Thyroid gland (tissue), 4 donors: Measurements from ENCODE around the gene ASPM. TPM values are rescaled to one million over a fixed set of nuclear protein-coding genes. Genes with fewer than 3 reads are reported as not detected.

Experiments used
- DNase-seq, 2 donors: peaks; one replicate each; pipeline ENCODE4 v3.0.0-alpha.2; 2019
- H3K27ac ChIP-seq, 3 donors: fragments of 200-600 bp; sonication (generic); 1 replicate in 2 of 3; 2 replicates in 1 of 3; pipeline ENCODE4 v1.5.1; 2016 to 2019; ENCODE audit warnings: mild to moderate bottlenecking in 1 of 3, moderate library complexity in 1 of 3
- H3K27me3 ChIP-seq: fragments of 200-600 bp; sonication (generic); one replicate; pipeline ENCODE4 v1.5.1; 2019
- H3K36me3 ChIP-seq, 2 donors: fragments of 200-600 bp; sonication (generic); one replicate each; pipeline ENCODE4 v1.5.1; 2016 to 2019
- H3K4me1 ChIP-seq, 2 donors: fragments of 200-600 bp; sonication (generic); one replicate each; pipeline ENCODE4 v1.5.1; 2017 to 2019
- H3K4me3 ChIP-seq, 3 donors: fragments of 200-600 bp; sonication (generic); replicated peaks in 1 of 3; 1 replicate in 2 of 3; 2 replicates in 1 of 3; pipeline ENCODE4 v1.5.1; 2016; ENCODE audit warnings: mild to moderate bottlenecking in 1 of 3
- H3K9me3 ChIP-seq: fragments of 200-600 bp; sonication (generic); one replicate; pipeline ENCODE4 v1.5.1; 2017
- CTCF ChIP-seq, 6 experiments: fragments of 200-600 bp in 3 of 6; fragments of 450-650 bp in 3 of 6; sonication (generic) in 3 of 6; IDR thresholded peaks; one replicate each; pipeline ENCODE4 v1.5.1; 2016 to 2019; ENCODE audit warnings: antibody characterized with exemption in 6 of 6, mild to moderate bottlenecking in 2 of 6, inconsistent platforms in 1 of 6, moderate library complexity in 1 of 6
- POLR2A ChIP-seq, 2 donors: fragments of 450-650 bp; IDR thresholded peaks; one replicate each; pipeline ENCODE4 v1.6.1; 2017; ENCODE audit warnings: antibody characterized with exemption in 2 of 2, mild to moderate bottlenecking in 2 of 2, moderate library complexity in 1 of 2
- WGBS, 2 donors: methylation state at CpG; one replicate each; pipeline ENCODE4 v1.1.5; 2017; 5-methylcytosine and 5-hydroxymethylcytosine counted together
- intact Hi-C: fragments of 100-400 bp; cut with DNase I; formaldehyde crosslinking; loops from one replicate; pipeline ENCODE4 v1.15.1; 2023
- total RNA-seq, 4 donors: library from RNA; depleted of rRNA; stranded (reverse); fragments of >200 nt; gene quantifications; one replicate each; pipeline ENCODE4 v1.2.3, GENCODE V29; 2016

ASPM gene
- total RNA-seq, 4 donors from 2014 or later: 0.15 to 1.2 (median 0.38) TPM

DNA sequence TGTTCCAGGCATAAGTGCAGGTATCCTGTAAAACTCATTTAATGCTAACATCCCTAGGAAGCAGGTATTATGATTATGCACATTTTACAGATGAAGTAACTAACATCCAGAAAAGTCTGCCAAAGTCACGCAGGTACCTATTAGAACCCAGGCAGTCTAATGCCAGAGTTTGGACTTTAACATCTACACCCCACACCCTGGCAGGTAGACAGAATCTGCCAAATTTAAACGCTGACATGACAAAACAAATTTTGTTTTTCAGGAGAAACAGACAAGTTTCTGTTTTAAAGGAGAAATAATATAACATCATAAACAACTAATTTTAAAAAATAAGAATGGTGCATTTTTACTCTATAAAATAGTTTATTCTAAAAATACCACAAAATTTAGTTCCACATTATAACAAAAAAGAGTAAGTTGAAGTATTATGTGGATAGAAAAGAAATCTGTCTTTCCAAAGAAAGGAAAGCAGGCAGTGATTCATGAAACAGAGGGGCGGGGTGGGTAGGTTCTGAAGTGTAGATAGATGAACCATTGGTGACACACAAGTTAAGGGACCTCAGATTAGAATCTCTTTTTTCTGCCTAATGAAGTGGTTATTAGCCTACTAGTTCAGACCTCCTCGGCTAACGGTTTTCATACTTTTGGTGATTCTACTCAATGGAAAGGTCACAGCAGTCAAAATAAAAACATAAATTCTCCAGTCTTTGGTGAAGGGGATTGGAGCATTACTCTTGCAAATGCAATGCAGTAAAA is 1.7 kb downstream of the ASPM start:
- H3K36me3 ChIP-seq: no peaks in the 10 kb centered on the region
- no peak for TF ChIP-seq CTCF (IDR thresholded peaks at IDR 0.05)
- TF ChIP-seq POLR2A (IDR thresholded peaks at IDR 0.05): no peak
- no peaks in the 10 kb centered on the region for H3K27me3 ChIP-seq
- DNase-seq: no peak
- peaks cover 0 to 5% of the 10 kb centered on the region in 2 donors for H3K4me1 ChIP-seq
- no peaks in the 10 kb centered on the region for H3K9me3 ChIP-seq
- H3K27ac ChIP-seq: no peak overlapping the region
- 67 to 76% methylated on average over 5 of the region's 5 CpGs for WGBS, 2 donors
- no peak overlapping the region for H3K4me3 ChIP-seq
- intact Hi-C loops: no loop called here

DNA sequence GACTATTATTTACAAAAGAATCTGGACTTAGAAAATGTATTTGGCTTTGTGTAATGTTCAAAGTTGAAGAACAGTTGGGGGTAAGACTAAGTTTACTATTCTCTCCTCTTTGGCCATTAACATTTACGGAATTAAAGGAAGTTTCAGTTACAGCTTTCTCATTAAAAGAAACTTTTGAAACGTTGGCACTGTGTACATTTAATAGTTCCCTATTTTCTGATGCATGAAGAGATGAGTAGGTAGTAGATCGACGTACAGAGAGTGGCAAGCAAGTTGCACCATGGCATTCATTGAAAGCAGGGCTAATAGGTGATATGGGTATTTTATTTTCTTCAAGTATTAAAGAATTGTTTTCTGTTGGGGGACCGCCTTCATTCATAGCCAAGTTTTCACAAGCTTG is 3.2 kb downstream of the ASPM start:
- 70 to 80% methylated on average over 5 of the region's 5 CpGs for WGBS, 2 donors
- no peaks in the 10 kb centered on the region for H3K9me3 ChIP-seq
- DNase-seq: no peak
- intact Hi-C loops: no loop called here
- H3K27me3 ChIP-seq: no peaks in the 10 kb centered on the region
- no peaks in the 10 kb centered on the region for H3K36me3 ChIP-seq
- peaks cover 0 to 5% of the 10 kb centered on the region in 2 donors for H3K4me1 ChIP-seq
- no peak overlapping the region for H3K4me3 ChIP-seq
- TF ChIP-seq POLR2A (IDR thresholded peaks at IDR 0.05) (no peak), CTCF (IDR thresholded peaks at IDR 0.05) (no peak)
- no peak overlapping the region for H3K27ac ChIP-seq

DNA sequence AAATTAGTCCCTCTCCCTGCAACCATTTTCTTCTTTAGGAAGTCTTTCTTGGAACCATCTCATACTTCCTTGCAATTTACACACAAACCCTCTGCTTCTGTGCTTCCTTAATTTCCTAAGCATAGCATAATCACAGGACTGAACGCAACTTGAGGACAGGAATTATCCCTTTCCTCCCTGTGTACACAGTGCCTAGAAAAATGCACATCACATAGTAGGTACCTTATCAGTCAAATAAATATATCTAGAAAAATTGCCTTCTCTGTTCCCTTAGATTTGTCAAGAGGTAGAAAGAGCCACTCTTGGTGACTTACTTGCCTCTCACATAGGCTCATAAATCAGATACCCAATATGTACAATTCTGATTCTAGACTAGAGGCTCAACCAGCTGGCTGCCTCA is 4.9 kb downstream of the ASPM start:
- Histone ChIP-seq H3K27ac (no peak overlapping the region), H3K4me3 (no peak overlapping the region), H3K27me3 (no peaks in the 10 kb centered on the region), H3K36me3 (no peaks in the 10 kb centered on the region), H3K4me1 (peaks cover 0 to 5% of the 10 kb centered on the region in 2 donors), H3K9me3 (no peaks in the 10 kb centered on the region)
- WGBS, 2 donors: 87 to 94% methylated on average over 1 of the region's 1 CpG
- DNase-seq: no peak
- TF ChIP-seq CTCF (IDR thresholded peaks at IDR 0.05): no peak
- intact Hi-C loops: no loop called here

DNA sequence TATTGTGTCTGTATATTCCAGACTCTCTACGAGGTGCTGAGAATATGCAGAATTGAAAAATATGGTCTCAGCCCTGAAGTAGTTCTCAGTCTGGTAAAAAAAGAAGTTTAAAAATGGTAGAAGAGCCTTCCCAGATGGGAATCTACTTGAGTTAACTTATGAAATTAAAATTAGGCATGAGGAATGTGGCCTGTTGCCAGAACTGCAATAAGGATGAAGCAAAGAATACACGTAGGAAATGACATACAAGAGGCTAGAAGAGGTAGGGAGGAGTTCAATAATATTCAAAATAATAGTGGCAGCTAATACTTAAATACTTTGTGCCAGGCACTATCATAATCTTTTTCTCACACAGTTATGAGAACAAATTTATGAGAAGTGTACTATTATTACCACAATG is 6.3 kb downstream of the ASPM start:
- DNase-seq: no peak
- Histone ChIP-seq H3K9me3 (no peaks in the 10 kb centered on the region), H3K36me3 (no peaks in the 10 kb centered on the region), H3K27ac (no peak overlapping the region), H3K4me3 (no peak overlapping the region), H3K4me1 (no peaks in the 10 kb centered on the region), H3K27me3 (no peaks in the 10 kb centered on the region)
- 86 to 87% methylated on average over 2 of the region's 2 CpGs for WGBS, 2 donors
- intact Hi-C loops: no loop called here
- no peak for TF ChIP-seq CTCF (IDR thresholded peaks at IDR 0.05)
- TF ChIP-seq POLR2A (IDR thresholded peaks at IDR 0.05): no peak

DNA sequence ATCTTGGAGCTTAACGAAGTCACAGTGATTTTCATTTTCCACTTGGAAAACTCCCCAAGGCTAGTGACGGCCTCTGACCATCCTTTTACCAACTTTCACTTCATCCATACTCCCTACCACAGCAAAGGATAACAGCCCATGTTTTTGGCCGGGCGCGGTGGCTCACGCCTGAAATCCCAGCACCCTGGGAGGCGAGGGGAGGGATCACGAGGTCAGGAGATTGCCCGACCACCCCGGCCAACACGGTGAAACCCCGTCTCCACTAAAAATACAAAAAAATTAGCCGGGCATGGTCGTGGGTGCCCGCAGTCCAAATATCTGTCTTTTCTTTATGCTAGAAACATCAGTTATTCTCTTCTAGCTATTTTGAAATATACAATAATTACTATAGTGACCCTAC is 7.3 kb downstream of the ASPM start:
- intact Hi-C loops: no loop called here
- Histone ChIP-seq H3K27ac (no peak overlapping the region), H3K36me3 (no peaks in the 10 kb centered on the region), H3K4me3 (no peak overlapping the region), H3K9me3 (no peaks in the 10 kb centered on the region), H3K27me3 (no peaks in the 10 kb centered on the region), H3K4me1 (no peaks in the 10 kb centered on the region)
- TF ChIP-seq CTCF (IDR thresholded peaks at IDR 0.05) (no peak), POLR2A (IDR thresholded peaks at IDR 0.05) (no peak)
- 97 to 98% methylated on average over 15 of the region's 15 CpGs for WGBS, 2 donors
- no peak for DNase-seq
